GM21360 (cell line): ENCODE results near the gene DDA1.

Experiments used
- ATAC-seq: cut with Tn5 transposase; IDR thresholded peaks from one replicate; pipeline ENCODE4 v1.9.1; 2021; ENCODE audit warnings: mild to moderate bottlenecking, moderate library complexity; ENCODE audit not compliant: unreplicated experiment

DDA1 gene

GRCh38 chr19:17311455-17312188 lies 2.3 kb downstream of the DDA1 start:
- no peak for ATAC-seq

GRCh38 chr19:17312189-17313113 lies 3.1 kb downstream of the DDA1 start:
- ATAC-seq, result no peak

- ATAC-seq, result no peak
Measured at GRCh38 chr19:17314007-17314593, 4.7 kb downstream of the DDA1 start.

GRCh38 chr19:17318966-17319365 lies 9.6 kb downstream of the DDA1 start:
- ATAC-seq, result no peak

GRCh38 chr19:17319473-17320238 lies 10.3 kb downstream of the DDA1 start:
- ATAC-seq, result no peak

- no peak for ATAC-seq
Measured at GRCh38 chr19:17320435-17320834, 11.1 kb downstream of the DDA1 start.

- ATAC-seq, result no peak
Measured at GRCh38 chr19:17321655-17322489, 12.5 kb downstream of the DDA1 start.

- no peak for ATAC-seq
Measured at GRCh38 chr19:17322854-17323253, 13.5 kb downstream of the DDA1 start.

- ATAC-seq, result no peak
Measured at GRCh38 chr19:17323300-17323963, 14.1 kb downstream of the DDA1 start.

GRCh38 chr19:17323964-17324332 lies 14.6 kb downstream of the DDA1 start:
- no peak for ATAC-seq

GRCh38 chr19:17324357-17325114 lies 15.2 kb downstream of the DDA1 start:
- no peak for ATAC-seq

- ATAC-seq, result no peak
Measured at GRCh38 chr19:17325133-17325532, 15.8 kb downstream of the DDA1 start.

- ATAC-seq, result no peak
Measured at GRCh38 chr19:17325881-17326594, 16.7 kb downstream of the DDA1 start.

GRCh38 chr19:17326595-17326966 lies 17.2 kb downstream of the DDA1 start:
- ATAC-seq, result no peak

GRCh38 chr19:17327068-17327653 lies 17.8 kb downstream of the DDA1 start:
- no peak for ATAC-seq

GRCh38 chr19:17327654-17328516 lies 18.5 kb downstream of the DDA1 start:
- no peak for ATAC-seq
